HFFc6 (cell line): Measurements from ENCODE around the gene BICRAL. TPM values are rescaled to one million over a fixed set of nuclear protein-coding genes. Genes with fewer than 3 reads are reported as not detected.

ENCODE experiments used
- DNase-seq: peaks from one replicate; pipeline ENCODE4 v3.0.0-alpha.2; 2018
- H3K27ac Mint-ChIP-seq: 2 replicates; pipeline ENCODE4 v1.8.0; 2020; ENCODE audit warnings: mild to moderate bottlenecking, mixed read lengths
- H3K27me3 Mint-ChIP-seq: 2 replicates; pipeline ENCODE4 v1.8.0; 2021; ENCODE audit warnings: mild to moderate bottlenecking, moderate library complexity, mixed read lengths; ENCODE audit not compliant: insufficient read depth
- H3K36me3 Mint-ChIP-seq: 2 replicates; pipeline ENCODE4 v1.8.0; 2021; ENCODE audit warnings: low read depth, mixed read lengths
- H3K4me1 Mint-ChIP-seq: 2 replicates; pipeline ENCODE4 v1.8.0; 2020; ENCODE audit warnings: low read depth, mixed read lengths
- H3K4me3 Mint-ChIP-seq: 2 replicates; pipeline ENCODE4 v1.8.0; 2020; ENCODE audit warnings: mild to moderate bottlenecking, moderate library complexity, mixed read lengths
- H3K9me3 Mint-ChIP-seq: 2 replicates; pipeline ENCODE4 v1.8.0; 2020; ENCODE audit warnings: mild to moderate bottlenecking, mixed read lengths
- total RNA-seq, 6 experiments: library from RNA; stranded (reverse); fragmentation: NEBNext Ultra II Directional; extraction: Animal tissue kit (Norgen Biotek cat#: 25700); gene quantifications; 2 replicates in 1 of 6; 3 replicates in 5 of 6; pipeline ENCODE4 v1.2.3, GENCODE V29; 2021
- TF ChIP-seq, protein P1 (sequence below): fragments of 200-600 bp; sonication (generic); IDR thresholded peaks from 2 replicates; pipeline ENCODE4 v1.5.0; 2021; ENCODE audit warnings: antibody characterized with exemption, mild to moderate bottlenecking

The BICRAL gene
- total RNA-seq, 6 experiments from 2014 or later, result 8.0 to 9.8 (median 9.4) TPM

DNA sequence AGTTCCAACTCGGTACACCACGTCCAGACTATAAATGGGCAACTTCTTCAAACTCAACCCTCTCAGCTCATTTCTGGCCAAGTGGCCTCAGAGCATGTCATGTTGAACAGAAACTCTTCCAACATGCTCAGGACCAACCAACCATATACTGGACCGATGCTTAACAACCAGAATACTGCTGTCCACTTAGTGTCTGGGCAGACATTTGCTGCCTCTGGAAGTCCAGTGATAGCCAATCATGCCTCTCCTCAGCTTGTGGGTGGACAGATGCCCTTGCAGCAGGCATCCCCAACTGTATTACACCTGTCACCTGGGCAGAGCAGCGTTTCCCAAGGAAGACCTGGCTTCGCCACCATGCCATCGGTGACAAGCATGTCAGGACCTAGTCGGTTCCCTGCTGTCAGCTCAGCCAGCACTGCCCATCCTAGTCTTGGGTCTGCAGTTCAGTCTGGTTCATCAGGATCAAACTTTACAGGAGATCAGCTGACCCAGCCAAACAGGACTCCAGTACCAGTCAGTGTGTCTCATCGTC is 47.8 kb downstream of the BICRAL start:
- no peak for DNase-seq
- H3K4me1 Mint-ChIP-seq, result no peaks in the 10 kb centered on the region
- H3K27me3 Mint-ChIP-seq, result peaks cover 2% of the 10 kb centered on the region; the same call in 1 of the 2 replicates
- peaks cover 16% of the 10 kb centered on the region for H3K36me3 Mint-ChIP-seq
- TF ChIP-seq, protein P1, sequence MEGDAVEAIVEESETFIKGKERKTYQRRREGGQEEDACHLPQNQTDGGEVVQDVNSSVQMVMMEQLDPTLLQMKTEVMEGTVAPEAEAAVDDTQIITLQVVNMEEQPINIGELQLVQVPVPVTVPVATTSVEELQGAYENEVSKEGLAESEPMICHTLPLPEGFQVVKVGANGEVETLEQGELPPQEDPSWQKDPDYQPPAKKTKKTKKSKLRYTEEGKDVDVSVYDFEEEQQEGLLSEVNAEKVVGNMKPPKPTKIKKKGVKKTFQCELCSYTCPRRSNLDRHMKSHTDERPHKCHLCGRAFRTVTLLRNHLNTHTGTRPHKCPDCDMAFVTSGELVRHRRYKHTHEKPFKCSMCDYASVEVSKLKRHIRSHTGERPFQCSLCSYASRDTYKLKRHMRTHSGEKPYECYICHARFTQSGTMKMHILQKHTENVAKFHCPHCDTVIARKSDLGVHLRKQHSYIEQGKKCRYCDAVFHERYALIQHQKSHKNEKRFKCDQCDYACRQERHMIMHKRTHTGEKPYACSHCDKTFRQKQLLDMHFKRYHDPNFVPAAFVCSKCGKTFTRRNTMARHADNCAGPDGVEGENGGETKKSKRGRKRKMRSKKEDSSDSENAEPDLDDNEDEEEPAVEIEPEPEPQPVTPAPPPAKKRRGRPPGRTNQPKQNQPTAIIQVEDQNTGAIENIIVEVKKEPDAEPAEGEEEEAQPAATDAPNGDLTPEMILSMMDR, result no peak
- no peak overlapping the region for H3K27ac Mint-ChIP-seq
- no peak overlapping the region for H3K4me3 Mint-ChIP-seq
- H3K9me3 Mint-ChIP-seq, result no peaks in the 10 kb centered on the region

DNA sequence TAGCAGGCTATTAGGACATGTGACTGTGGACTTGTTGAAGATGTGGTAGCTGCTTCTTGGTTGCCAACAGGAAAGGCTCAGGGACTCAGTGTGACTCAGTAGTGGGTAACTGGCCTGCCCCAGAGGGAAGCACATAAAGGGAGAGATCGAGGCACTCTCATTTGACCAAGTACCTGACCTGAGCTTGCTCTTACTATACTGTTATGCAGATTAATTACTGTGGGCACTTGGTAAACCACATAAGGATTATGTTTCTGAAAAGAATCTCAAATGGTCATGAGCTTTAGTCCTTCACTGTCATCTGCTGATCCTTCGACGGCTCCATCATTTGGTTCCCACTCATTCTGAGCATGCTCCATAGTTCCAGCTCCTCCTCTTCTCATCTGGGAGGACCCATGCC is 49.4 kb downstream of the BICRAL start:
- H3K27ac Mint-ChIP-seq, result no peak overlapping the region
- DNase-seq, result no peak
- H3K36me3 Mint-ChIP-seq, result peaks cover 16% of the 10 kb centered on the region
- H3K4me3 Mint-ChIP-seq, result no peak overlapping the region
- H3K27me3 Mint-ChIP-seq, result peaks cover 2% of the 10 kb centered on the region
- no peaks in the 10 kb centered on the region for H3K4me1 Mint-ChIP-seq
- TF ChIP-seq, protein P1, result no peak
- H3K9me3 Mint-ChIP-seq, result no peaks in the 10 kb centered on the region

DNA sequence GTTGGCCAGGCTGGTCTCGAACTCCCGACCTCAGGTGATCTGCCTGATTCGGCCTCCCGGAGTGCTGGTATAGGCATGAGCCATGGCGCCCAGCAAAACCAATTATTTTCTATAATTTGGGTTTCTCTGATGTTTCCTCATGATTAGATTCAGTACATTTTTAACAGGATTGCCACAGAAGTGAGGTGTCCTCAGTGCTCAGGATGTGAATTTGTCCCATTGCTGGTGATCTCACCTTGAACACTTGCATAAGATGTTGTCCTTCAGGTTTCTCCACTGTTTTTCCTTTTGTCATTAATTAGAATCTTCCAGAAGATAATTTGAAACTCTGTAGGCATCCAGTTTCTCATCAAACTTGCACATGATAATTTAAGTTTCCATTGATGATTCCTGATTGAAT is 52.2 kb downstream of the BICRAL start:
- H3K27me3 Mint-ChIP-seq, result peaks cover 2% of the 10 kb centered on the region
- TF ChIP-seq, protein P1, result no peak
- no peak overlapping the region for H3K27ac Mint-ChIP-seq
- no peak for DNase-seq
- H3K9me3 Mint-ChIP-seq, result no peaks in the 10 kb centered on the region
- peaks cover 10% of the 10 kb centered on the region for H3K36me3 Mint-ChIP-seq
- H3K4me3 Mint-ChIP-seq, result no peak overlapping the region
- no peaks in the 10 kb centered on the region for H3K4me1 Mint-ChIP-seq

DNA sequence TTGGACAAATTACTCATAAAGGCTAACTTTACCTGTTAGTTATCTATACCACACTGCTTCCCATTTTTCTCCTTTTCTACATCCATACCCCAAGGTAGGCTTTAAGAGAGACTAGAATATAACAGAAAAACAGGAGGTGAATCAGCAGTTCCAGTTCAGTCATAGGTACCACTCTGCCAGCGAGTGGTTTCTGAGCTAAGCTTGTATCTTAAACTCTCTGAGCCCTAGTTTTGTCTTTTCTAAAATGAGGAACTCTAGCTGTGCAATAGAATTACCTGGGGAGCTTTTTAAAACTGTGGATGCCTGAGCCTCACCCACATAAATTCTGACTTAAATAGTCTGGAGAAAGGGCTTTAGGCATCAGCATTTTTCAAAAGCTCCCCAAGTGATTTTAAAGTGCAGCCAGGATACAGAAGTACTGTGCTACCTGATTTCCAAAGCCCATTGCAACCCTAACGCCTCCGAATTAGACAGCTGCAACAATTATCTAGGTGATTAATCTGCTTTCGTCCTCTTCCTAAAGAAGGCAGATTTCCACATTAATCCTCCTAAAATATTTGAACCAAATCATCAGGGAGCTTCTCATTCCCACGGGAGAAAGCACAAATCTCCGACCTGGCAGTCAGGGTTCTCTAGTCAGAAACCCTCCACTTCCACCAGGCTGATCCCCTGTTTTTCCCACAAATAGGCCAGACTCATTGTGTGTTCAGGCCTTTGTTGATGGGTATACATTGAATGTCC is 60.2 kb downstream of the BICRAL start:
- DNase-seq, result no peak
- Mint-ChIP-seq H3K36me3 (peaks cover 5% of the 10 kb centered on the region; the same call in 1 of the 2 replicates), H3K27me3 (no peaks in the 10 kb centered on the region), H3K9me3 (no peaks in the 10 kb centered on the region), H3K4me1 (peaks cover 6% of the 10 kb centered on the region), H3K27ac (no peak overlapping the region), H3K4me3 (no peak overlapping the region)
- TF ChIP-seq, protein P1, result no peak

DNA sequence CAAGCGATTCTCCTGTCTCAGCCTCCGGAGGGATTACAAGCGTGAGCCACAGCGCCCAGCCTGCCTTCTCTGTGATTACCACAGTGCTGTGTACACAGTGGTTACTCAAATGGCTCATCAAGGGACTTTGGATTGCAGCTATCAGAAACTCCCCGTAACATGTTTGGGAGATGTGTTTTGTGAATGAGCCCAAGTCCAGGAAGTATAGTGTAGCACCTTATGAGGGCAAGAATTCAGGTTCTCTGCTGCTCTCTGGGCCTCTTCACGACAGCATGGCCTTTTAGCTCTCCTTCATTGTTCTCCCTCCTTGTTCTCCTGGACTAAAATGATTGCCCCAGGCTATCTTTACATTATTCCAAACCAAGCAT is 63.5 kb downstream of the BICRAL start:
- no peak overlapping the region for H3K27ac Mint-ChIP-seq
- DNase-seq, result no peak
- H3K36me3 Mint-ChIP-seq, result peaks cover 5% of the 10 kb centered on the region; the same call in 1 of the 2 replicates
- TF ChIP-seq, protein P1, result no peak
- H3K27me3 Mint-ChIP-seq, result no peaks in the 10 kb centered on the region
- H3K4me3 Mint-ChIP-seq, result no peak overlapping the region
- H3K4me1 Mint-ChIP-seq, result peaks cover 6% of the 10 kb centered on the region
- no peaks in the 10 kb centered on the region for H3K9me3 Mint-ChIP-seq
